ENCODE results near the gene DCAF4.
"Not testable (repeated sequence)": the region's sequence is repeated elsewhere in the genome, so short reads cannot be mapped to it uniquely, and the experiment has no call there.

DCAF4 gene

DNA sequence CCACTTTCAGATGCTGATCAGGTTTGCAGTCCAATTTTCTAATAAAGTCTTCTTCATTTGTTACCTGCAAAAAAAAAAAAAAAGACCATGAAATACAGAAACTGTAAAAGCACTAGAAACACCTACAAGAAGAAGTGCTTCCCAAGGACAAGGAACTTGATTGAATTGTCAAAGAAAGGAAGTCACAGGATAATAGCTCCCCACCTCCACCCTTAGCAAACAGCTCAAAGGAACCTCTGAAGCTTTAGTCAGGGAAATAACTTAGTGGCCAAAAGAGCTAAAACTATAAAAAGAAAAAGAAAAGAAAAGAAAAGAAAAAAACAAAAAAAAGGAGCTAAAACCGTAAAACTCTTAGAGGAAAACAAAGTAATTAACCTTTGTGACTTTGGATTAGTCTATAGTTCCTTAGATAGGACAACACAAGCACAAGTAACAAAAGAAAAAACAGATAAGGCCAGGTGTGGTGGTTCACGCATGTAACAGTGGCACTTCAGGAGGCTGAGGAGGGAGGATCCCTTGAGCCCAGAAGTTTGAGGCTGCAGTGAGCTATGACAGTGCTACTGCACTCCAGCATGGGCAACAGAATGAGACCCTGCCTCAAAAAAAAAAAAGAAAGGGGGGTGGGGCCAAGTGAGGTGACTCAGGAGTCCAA lies 72.1 kb downstream of the DCAF4 start:
- H3K4me3 ChIP-seq (ENCODE audit: low read length), result no peak overlapping the region
- DNase-seq (ENCODE audit: low read depth, low spot score), result no peak

DNA sequence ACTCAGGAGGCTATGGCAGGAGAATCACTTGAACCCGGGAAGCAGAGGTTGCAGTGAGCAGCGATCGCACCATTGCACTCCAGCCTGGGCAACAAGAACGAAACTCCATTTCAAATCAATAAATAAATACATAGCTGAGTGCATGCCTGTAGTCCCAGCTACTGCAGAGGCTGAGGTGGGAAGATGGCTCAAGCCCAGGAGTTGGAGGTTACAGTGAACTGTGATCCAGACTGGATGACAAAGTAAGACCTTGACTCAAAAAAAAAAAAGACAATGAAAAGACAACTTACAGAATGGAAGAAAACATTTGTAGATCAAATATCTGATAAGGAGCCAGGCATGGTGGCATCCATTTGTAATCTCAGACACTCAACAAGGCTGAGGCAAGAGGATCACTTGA lies 73.1 kb downstream of the DCAF4 start:
- DNase-seq (ENCODE audit: low read depth, low spot score), result no peak
- no peak overlapping the region for H3K4me3 ChIP-seq (ENCODE audit: low read length)

DNA sequence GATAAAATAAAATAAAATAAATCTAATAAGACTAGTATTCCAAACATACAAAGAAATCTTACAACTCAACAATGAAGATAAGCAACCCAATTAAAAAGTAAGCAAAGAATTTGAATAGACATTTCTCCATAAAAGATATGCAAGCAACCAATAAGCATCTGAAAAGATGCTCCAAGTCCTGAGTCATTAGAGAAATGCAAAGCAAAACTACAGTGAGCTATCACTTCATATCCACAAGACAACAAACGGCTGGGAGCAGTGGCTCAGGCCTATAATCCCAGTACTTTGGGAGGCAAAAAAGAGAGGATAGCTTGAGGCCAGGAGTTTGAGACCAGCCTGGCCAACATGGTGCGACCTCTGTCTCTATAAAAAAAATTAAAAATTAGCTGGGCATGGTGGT lies 73.8 kb downstream of the DCAF4 start:
- no peak for DNase-seq (ENCODE audit: low read depth, low spot score)
- no peak overlapping the region for H3K4me3 ChIP-seq (ENCODE audit: low read length)

DNA sequence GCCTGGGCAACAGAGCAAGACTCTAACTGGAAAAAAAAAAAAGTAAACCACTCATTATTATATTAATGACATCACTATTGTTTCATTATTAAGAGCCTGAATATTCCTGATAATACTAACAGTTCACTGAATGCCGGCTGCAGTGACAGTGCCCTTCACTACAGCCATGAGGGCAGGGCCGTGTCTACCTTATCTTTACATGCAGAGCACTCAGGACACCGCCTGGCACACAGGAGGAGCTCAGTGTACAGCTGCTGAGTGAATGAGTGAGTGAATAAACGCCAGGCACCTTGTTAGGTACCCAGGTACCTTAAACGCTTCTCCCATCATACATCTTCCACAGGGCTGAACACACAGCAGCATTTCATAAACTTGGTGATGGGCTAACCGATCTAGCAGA lies 77.4 kb downstream of the DCAF4 start:
- DNase-seq (ENCODE audit: low read depth, low spot score), result no peak
- H3K4me3 ChIP-seq (ENCODE audit: low read length), result no peak overlapping the region

DNA sequence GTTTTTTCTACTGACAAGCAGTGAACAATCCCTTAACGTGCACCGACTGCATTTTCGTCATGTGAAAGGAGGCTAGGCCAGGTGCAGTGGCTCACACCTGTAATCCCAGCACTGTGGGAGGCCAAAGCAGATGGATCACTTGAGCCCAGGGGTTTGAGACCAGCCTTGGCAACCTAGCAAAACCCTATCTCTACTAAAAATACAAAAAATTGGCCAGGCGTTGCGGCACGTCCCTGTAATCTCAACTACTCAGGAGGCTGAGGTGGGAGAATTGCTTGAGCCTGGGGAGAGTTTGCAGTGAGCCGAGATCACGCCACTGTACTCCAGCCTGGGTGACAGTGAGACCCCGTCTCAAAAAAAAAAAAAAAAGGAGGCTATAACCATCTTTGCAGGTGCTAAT lies 78.4 kb downstream of the DCAF4 start:
- not testable (repeated sequence) for H3K4me3 ChIP-seq (ENCODE audit: low read length); DNase-seq (ENCODE audit: low read depth, low spot score)

- DNase-seq (ENCODE audit: low read depth, low spot score), result no peak
- H3K4me3 ChIP-seq (ENCODE audit: low read length), result no peak overlapping the region
Measured at GRCh38 chr14:73007835-73008234, 81.6 kb downstream of the DCAF4 start.

DNA sequence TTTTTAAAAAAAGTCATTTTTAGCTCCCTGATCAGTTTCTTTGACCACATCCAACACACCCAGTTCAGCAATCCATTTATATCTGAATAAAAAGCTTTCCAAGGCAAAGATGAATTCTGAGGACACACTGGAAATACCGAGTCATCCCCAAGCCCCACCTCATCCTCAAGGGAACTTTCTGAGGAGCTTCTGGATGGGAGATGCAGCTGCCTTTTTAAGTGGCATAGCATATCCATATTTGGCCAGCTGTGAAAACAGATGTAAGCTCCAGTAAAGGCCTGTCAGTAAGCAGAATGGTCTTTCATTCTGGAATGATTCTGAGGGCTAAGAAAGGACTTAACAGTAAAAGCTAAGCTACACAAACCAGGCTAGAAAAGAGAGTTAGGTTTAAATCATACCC lies 82.2 kb downstream of the DCAF4 start:
- no peak overlapping the region for H3K4me3 ChIP-seq (ENCODE audit: low read length)
- no peak for DNase-seq (ENCODE audit: low read depth, low spot score)

Measured in Jurkat, Clone E6-1 (cell line).